WTC11 (cell line): ENCODE results near the gene SYT17.

Experiments
- CREM ChIP-seq: sonication (generic); formaldehyde crosslinking; IDR thresholded peaks from 2 replicates; pipeline ENCODE4 v1.8.1; 2022; ENCODE audit warnings: mild to moderate bottlenecking, missing genetic modification reagents, moderate library complexity
- JUN ChIP-seq: sonication (generic); formaldehyde crosslinking; IDR thresholded peaks from 2 replicates; pipeline ENCODE4 v1.8.0; 2023; ENCODE audit warnings: mild to moderate bottlenecking, missing genetic modification reagents
- TEAD4 ChIP-seq: sonication (generic); formaldehyde crosslinking; IDR thresholded peaks from 2 replicates; pipeline ENCODE4 v1.8.0; 2022; ENCODE audit warnings: mild to moderate bottlenecking, missing genetic modification reagents
- TF ChIP-seq, protein P1 (sequence below): fragments of 200-600 bp; IDR thresholded peaks from 2 replicates; pipeline ENCODE4 v1.8.0; 2022; ENCODE audit warnings: antibody characterized with exemption
- TF ChIP-seq, protein P2 (sequence below): sonication (generic); formaldehyde crosslinking; IDR thresholded peaks from 2 replicates; pipeline ENCODE4 v1.8.0; 2022; ENCODE audit warnings: mild to moderate bottlenecking, missing genetic modification reagents

DNA sequence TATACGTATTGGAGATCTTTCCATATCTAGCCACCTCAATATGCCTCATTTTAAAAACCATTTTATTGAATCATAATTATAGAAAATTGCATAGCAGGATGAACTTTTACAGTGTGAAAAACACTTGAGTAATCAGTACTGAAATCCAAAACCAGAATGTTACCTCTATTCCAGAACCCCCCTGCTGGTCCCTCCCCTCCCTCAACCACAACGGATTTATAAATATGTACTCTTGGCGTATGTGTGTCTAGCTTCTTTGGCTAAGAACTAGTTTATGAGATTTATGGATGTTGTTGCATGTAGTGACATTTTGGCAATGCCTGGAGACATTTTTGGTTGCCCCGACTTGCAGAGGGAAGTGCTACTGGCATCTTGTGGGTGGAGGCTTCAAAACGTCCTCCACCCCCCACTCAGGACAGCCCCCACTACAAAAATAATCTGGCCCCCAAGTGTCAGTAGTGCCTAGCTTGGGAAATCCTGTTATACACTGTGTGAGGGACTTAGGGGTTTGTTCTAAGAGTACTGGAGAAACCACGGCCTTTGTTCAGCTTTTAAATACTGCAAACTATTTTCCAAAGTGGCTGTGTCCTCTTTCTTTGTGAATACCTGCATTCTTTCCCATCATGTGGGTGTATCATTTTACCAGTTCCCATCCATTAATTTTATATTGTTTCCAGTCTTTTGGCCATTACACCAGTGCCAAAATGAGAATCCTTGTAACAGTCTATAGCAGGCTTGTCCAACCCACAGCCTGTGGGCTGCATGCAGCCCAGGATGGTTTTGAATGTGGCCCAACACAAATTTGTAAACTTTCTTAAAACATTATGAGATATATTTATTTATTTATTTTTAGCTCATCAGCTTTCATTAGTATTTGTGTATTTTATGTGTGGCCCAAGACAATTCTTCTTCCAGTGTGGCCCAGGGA, 30.6 kb upstream of the SYT17 start:
- TF ChIP-seq, protein P1, sequence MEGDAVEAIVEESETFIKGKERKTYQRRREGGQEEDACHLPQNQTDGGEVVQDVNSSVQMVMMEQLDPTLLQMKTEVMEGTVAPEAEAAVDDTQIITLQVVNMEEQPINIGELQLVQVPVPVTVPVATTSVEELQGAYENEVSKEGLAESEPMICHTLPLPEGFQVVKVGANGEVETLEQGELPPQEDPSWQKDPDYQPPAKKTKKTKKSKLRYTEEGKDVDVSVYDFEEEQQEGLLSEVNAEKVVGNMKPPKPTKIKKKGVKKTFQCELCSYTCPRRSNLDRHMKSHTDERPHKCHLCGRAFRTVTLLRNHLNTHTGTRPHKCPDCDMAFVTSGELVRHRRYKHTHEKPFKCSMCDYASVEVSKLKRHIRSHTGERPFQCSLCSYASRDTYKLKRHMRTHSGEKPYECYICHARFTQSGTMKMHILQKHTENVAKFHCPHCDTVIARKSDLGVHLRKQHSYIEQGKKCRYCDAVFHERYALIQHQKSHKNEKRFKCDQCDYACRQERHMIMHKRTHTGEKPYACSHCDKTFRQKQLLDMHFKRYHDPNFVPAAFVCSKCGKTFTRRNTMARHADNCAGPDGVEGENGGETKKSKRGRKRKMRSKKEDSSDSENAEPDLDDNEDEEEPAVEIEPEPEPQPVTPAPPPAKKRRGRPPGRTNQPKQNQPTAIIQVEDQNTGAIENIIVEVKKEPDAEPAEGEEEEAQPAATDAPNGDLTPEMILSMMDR = no peak
- TF ChIP-seq CREM (CRISPR knock-in tag) (no peak), TEAD4 (no peak), JUN (CRISPR knock-in tag) (no peak)
- TF ChIP-seq, protein P2, sequence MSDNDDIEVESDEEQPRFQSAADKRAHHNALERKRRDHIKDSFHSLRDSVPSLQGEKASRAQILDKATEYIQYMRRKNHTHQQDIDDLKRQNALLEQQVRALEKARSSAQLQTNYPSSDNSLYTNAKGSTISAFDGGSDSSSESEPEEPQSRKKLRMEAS = no peak
